GM19438 (cell line): Measurements from ENCODE around the gene MAML2.
"Not testable (repeated sequence)": the region's sequence is repeated elsewhere in the genome, so short reads cannot be mapped to it uniquely, and the experiment has no call there.

Experiments
- ATAC-seq: cut with Tn5 transposase; IDR thresholded peaks from one replicate; pipeline ENCODE4 v1.9.1; 2021; ENCODE audit warnings: low read depth; ENCODE audit not compliant: unreplicated experiment

Gene MAML2

DNA sequence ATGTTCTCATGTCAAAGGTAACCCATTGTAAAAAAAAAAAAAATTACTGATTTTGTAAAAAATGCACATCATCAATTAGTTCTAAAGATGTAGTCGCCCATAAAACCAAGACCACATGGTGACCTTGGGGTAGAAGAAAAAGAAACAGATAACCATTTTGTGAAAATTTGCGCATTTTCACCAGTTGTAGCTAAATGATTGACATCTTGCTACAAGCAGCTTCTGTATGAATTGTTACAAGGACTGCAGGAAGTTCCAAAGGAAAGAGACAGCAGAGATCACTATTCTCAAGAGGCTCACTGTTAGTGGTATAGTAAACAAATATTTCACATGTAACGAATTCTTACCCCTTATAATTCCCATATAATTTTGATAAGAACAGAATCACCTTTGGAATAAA lies 48.7 kb downstream of the MAML2 start:
- no peak for ATAC-seq

DNA sequence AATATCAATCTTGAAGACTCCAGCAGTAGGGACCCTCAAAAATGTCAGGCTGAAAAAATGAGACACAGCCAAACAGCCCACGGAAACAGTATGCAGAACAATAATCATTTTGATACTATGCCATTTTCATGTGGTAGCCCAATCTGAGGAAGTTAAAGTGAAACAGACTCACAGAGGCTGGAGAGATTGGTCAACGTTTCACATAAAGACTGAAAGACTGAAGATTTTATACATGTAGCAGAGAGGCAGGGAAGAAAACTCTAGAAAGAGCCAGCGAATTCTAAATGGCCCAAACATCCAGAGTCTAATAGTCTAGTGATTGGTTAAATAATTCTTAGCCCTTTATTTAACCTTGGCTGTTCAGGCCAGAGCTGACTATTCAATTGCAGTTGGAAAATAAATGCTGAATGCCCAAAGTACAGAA lies 49.4 kb downstream of the MAML2 start:
- ATAC-seq = peak; percentile 70

DNA sequence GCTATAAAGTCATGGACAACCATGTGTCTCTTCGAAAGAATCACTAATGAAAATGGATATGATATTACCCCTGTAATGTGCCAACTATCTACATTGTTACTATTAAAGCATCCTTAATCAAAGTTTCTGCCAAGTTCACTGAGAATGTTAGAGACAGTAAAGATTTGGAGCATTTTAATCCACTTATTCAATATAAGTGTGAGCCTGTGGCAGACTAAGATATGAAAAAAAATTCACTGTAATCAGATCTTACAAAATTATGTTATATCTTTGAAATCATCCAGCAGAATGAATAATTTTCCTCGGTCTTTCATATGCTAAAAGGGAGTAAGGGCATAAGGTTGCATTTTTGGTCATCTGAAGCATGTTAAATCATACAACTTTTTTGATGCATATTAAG lies 49.9 kb downstream of the MAML2 start:
- no peak for ATAC-seq

DNA sequence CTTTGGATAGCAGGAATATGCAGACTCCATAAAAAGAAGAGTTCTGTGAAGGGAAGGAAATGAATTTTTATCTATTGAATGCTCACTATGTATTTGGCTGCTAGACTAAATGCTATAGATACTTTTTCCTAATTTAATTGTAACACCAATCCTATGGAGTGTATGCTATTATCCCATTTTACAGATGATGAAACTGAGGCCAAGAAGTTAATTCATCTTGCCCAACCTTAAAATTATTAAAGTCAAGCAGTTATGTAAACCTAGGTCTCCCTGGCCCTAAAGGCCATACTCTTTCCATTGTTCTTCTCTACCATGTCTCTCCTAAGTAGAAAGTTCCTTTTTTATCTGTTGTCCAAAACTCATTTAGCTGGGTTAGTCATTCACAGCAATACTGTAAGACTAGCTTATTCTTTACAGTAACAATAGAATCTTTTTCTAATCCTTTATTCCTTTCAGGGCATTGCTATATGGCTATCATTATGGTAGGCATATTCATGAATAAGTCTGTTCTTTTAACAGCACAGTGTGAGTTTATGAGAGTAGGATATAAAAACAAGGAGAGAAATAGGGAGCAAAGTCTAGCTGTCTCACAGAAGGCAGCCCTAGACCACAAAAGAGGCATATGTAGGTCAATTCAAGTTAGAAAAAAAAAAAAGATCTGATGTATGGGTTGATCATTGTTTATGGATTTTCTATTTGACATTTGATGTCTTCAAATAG lies 50.5 kb downstream of the MAML2 start:
- no peak for ATAC-seq

DNA sequence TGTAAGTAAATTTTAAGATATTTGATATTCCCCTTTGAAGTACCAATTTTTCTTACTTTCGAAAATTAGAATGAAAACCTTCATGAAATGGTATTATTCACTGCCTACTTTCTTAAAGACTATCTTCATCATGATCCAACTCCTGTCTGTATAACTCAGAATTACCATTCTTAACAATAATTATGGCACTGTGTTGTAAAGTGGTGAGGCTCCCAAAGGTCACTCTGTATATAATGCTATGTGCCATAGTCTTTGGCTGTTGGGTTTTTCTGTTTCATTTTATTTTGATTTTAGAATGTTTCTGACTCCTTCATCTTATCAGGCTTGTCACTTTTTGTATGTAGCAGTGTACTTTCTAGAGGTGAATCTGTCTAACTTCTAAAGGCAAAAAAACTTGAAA lies 52.4 kb downstream of the MAML2 start:
- ATAC-seq = no peak

DNA sequence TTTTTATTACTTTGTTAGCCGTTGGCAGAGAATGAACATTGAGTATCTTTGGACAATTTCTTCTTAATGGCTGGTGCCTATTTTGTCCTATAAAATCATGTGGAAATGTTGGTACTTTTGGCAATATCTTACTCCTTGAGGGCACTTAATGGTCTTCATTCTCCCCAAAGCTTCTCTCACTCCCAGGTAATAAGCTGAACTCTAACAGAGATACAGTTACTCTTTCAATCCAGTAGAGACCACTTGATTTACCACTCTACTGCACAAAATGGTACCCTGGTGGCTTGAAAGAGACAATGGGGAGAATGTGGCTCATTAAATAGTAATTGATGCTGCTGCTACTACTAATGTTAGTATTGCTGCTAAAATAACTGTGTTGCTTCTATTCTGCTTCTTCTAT lies 53.0 kb downstream of the MAML2 start:
- no peak for ATAC-seq

DNA sequence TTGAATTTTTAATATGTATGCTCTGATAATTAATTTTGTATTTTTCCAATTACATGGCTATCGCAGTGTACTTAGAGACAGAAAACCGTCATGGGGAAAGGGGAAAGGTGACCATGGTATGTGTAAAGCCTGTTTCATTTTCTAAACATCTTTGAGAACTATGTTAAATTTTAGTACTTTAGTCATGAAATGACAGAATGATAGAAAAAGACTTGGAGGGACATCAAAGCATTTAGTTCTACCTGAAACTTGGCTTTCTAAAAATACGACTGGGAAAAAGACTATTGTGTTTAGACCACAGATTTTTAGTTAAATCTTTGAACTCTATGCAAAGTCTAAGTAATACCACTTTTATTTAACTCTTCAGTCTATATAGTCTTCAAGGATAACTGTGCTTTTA lies 54.1 kb downstream of the MAML2 start:
- ATAC-seq = no peak

DNA sequence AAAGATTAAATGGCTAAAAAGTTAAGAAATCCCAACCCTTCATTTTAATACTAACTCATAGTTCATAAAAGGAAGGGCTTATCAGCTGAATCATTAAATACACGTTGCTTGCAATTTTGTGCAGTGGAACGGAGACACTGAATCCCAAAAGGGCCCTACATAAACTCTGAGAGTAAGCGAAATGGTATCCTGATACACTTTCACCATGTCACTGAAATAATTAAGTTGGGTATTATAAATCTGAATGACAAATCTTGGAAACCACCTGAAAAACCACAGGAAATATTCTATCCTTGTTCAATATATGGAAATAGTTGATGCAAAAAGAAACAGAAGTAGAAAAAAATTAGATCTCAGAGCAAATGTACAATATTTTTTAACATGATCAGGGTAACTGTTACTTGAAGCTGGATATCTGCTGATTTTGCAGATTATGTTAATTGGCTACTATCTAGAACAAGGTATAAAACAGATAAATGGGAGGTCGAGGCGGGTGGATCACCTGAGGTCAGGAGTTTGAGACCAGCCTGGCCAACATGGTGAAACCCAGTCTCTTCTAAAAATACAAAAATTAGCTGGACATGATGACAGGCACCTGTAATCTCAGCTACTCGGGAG lies 55.1 kb downstream of the MAML2 start:
- no peak for ATAC-seq

DNA sequence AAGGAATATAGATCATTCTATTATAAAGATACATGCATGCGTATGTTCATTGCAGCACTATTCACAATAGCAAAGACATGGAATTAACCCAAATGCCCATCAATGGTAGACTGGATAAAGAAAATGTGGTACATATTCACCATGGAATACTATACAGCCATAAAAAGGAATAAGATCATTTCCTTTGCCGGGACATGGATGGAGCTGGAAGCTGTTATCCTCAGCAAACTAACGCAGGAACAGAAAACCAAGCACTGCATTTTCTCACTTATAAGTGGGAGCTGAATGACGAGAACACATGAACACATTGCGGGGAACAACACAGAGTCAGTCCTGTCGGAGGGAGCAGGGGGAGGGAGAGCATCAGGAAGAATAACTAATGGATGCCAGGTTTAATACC lies 57.0 kb downstream of the MAML2 start:
- ATAC-seq = not testable (repeated sequence)

DNA sequence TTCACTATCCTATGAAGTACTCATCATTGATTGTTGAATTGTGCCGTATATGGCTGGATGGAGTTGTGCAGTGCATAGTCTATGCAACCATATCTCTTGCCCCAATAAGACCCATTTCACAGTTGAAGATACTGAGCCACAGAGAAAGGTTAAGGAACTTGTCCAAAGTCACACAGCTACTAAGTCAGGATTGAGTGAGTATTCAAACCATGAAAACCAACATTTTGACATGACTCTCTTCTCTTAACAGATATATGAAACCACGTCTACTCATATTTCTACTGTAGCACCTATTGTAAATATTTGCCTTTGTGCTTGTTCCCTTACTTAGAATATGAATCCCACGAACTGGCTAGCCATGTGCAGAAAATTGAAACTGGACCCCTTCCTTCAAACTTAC lies 58.1 kb downstream of the MAML2 start:
- ATAC-seq = no peak

DNA sequence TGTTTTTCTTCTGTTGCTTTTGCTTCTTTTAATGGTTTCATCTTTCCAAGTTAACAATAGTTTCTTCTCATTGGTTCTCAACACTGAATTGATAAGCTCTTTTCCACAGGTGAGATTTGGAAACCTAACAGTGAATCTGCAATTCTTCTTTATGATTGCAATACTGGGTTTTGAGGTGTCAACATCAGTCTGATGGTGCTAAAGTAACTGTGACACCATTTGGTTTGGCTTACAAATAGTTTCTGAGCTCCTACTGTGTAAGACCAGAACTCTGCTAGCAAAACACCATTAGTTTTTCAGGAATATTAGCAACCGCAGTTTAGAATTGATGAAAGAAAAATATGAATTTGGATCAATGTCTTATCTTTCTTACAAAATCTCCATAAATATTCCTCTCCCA lies 58.6 kb downstream of the MAML2 start:
- no peak for ATAC-seq

DNA sequence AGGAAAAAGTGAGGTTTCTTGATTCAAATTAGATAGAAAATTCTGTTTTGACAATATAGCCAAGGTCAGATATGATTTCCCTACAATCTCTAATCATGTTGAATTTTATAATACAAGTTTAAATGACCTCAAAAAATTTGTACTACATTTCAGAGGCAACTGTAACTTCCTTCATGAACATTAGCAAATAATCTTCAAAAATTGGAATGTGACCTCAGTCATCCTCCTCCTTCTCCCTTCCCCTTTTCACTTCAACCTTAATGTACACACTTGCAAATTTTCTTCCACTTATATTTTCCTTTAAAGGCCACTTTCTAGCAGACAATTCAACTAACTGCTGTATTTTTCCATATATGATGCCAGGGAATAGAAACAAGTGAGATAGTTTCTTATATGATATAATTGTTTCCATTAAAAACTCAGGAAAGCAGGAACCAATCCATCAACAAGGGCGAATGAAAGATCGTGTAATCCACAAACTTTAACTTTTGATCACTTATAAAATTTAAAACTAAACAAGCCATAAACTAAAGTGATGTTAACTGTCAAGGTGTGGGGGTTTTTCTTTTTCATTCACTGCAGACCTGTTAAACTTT lies 60.3 kb downstream of the MAML2 start:
- ATAC-seq = no peak

DNA sequence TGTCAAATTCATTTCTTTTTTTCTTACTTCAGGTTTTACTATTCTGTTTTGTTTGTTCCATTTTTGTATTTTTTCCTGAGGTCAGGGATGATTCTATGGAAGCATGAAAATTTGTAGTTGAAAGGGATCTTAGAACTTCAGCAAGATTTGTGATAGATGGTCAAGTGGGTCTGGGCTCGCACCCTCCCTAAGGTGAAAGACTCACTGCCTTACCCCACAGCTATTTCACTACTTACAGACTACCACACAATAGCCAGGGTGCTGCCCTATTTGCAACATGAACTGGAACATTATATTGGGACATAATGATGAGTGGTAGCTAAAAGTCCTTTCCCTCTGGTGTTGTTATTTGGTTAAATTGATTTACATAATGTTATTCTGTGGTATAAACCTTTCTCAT lies 62.6 kb downstream of the MAML2 start:
- ATAC-seq = no peak

DNA sequence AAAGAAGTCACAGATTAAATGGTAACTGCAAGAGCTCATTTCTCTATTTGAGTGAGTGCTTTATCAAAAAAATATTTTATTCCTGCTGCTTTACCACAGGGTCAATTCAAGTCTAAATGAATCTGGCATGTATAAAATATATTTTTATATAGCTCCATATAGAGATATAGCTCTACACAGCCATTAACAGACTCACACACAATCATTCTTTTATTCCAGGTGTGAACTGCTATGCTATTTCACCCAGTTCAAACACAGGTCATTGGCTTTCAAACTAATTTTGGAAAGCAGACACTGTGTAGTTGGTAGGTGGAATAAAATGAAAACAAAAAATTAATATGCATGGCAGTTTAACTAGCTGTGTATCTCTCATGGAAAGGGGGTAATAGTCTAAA lies 63.1 kb downstream of the MAML2 start:
- ATAC-seq = no peak

DNA sequence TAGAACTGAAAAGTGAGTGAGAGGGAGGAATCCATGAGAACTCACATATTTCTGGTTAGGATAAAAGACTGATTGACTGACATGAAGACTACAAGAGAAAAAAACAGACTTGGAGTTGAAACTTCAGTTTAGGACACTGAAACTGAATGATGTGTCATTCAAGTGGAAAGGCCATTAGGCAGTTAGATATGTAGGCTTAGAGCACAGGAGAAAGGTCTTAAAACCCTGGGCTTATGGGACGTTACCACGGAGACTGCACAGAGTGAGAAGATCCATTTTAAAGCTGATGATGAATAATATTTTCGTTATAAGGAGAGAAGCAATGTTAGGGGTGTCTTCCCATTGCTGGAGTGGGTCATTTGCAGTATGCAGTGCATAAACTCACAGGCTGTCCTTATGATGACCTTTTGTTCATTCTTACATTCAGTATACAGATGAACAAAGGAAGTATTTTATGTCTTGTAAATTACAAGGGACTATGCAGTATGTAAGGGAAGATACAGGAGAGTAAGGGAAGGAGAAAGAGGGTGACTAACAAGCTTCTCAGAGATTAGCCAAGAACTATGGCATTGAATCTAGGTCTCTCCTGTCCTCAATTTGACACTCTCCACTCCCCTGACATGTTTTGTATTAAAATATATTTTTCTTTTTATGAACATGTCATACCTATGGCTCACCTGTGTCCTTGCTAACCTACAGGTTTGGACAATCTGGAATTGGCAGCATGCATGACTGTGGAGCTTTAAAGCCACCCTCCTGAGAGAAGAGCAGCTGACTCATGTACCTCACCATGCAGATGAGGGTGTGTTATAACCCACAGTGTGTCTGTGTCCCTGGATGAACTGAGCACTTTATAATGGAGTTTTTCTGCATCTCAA lies 63.7 kb downstream of the MAML2 start:
- ATAC-seq = no peak

DNA sequence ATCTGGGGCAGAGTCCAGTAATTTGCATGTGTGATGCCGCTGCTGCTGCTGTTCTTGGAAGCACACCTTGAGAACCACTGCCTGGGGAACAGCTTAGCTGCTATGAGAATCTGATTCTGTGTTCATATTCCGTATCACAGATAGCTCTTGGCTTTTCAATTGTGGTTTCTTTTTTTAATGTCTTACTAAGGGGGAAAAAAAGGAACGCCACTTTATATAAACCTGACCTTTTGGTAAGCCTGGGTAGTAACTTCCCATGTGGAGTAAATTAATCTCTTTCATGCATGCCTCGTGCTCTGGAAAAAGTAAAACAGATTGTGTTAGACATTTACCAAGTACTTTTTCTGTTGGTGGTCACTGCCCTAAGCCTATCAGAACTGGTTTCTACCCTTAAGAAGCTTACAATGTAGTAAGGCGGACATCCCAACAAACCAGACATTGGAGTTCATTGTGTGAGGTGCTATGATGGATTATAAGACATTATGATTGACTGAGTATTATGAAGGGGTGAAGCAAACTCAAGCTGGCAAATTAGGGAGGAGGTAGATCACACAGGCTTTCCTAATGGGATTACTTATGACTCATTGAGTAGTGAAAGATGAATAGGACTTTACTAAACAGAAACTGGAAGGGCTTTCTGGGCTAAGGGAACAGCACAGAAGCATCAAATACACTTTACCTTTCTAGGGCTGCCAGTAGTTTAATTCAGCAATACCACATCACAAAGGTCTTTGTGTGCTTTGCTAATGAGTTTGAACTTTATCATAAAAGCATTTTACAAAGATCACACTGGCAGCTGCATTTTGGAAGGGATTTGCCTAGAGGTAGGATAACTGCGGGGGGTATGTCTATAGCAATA lies 64.7 kb downstream of the MAML2 start:
- ATAC-seq = no peak

DNA sequence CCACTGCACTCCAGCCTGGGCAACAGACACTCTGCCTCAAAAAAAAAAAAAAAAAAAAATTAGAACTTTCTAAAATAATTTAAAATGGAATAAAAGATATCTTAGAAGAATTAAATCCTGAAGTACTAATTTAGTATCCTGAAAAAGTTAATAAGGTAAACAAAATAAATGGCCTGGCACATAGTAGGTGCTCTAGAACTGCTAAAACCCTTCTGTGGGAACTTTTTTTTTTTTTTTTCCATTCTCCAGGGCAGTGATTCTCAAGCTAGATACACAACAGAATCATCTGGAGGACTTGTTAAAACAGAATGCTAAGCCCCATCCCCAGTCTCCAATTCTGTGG lies 65.3 kb downstream of the MAML2 start:
- ATAC-seq = no peak

DNA sequence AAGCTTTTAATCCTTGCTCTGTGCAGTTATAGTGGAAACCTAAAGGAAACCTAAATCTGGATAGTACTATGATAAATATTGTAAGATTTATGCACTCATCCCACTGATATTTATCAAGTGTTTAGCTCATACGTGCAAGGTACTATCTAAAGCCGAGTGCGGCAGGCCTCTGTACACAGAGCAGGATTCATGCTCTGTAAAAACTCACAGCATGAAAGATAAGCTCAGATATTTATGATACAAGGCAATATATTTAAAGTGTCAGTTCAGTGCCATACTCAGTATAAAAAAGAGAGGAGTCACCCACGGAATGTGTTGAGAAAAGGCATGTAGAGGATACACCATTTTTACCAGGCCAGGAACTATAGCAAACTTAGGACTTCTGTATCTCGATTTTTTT lies 66.2 kb downstream of the MAML2 start:
- ATAC-seq = no peak

DNA sequence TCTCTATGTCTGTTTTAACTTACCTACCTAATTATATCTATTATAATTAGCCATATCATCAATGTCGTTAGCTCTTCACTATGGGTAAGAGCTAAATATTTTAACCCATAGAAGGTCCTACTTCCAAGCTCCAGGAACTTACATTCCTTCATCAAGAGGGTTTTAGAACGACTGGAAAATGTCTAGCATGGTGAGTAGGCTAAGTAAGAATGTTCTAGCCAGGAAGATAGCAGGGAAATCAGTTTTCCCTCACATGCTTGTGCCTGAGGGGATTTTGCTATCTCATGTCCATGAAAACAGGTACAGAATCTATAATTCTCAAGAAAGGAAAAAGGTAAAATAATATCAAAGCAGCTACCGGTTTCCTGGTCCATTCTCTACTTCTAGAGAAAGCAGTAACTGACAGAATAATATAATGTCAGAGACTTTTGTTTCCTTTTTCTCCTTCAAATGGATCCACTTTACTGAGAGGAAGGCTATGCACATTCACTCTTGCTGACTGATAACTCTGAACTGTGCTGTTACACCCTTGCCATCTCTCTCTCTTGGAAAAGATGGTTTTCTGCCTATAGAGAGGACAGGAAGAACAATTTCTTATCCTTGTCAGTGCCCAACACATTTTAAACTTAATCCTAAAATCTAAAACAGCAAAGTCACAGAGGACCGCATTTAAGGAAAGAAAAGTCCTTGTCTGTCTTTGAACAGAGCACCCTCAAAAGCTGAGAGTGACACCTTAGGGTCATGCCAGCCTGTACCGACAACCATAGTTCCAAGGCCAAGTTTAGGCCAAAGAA lies 67.0 kb downstream of the MAML2 start:
- no peak for ATAC-seq

DNA sequence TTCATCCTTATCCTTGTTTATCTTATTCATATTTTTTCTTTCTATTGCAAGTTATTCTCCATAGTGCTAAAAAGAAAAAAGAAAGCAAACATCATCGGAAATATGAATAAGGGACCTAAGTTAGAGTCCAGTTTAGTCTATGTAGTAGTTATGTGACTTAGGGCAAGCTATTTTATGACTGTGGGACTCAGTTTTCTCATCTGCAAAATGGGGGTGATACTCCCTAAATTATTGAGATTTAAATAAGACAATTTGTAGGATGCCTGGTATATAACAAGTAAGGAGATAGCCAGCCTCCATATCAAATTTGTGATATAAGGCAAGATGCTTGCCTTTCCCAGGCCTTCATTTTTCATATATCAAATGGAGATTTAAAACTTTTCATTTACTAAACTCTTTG lies 69.5 kb downstream of the MAML2 start:
- ATAC-seq = no peak
